Raji (cell line): Measurements from ENCODE around the gene TENM3.

Experiments used
- POLR2A ChIP-seq: IDR thresholded peaks from 2 replicates; pipeline ENCODE4 v1.6.1; 2011; ENCODE audit warnings: low read depth, low read length, control low read depth; ENCODE audit not compliant: insufficient read depth

The TENM3 gene

GRCh38 chr4:182699201-182699600, 456.0 kb downstream of the TENM3 start:
- TF ChIP-seq POLR2A = no peak

GRCh38 chr4:182699795-182700194, 456.6 kb downstream of the TENM3 start:
- no peak for TF ChIP-seq POLR2A

DNA sequence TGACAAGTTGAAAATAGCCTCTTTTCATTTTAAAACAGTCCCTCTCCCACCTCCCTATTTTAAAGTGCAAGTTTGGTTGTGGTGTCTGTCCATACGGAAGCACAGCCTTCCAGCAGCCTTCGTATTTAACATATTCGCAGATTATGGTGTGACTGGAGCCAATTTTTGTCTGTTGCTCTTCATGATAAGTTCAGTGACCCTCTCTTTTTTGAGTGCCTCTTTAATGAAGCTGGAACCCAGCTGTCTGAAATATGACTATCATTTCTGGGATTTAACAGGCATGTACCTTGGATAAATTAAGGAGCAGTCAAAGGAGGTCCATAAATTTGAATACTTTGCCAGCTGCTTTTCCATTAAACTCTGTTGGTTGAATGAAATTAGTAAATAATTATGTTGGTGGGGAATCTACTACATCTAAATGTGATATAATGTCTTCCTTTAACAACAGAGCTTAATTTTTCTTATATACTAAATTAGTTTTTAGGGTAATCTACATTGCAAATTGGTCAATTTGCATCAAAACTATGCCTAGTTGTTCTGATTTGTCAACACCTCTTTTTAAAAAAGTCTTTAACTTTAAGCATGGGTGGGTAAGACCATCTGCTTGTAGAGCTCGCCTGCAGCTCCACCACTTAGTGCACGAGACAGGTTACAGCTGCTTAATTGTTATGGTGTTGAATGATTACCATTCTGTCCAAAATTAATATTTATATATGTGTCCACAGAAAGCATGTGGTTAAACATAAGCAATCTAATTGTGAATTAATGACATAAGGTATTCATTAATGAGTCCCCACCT, 457.4 kb downstream of the TENM3 start:
- no peak for TF ChIP-seq POLR2A

DNA sequence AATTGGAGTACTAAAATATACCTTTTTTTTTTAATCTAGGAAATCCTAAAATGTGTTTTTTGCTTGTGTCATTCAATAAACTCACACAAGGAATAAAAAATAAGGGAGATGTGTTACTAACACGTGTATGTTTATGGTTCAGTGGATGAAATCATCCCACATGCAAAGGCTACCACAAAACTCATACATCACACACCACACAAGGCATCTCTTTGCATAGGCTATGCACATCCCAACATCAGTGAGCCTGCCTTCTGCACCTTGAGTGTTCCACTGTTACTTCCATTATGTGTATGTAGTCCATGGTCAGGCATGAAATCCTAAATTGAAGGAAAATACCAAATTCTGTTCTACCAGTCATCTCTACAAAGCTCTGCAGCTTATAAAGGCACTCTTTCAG, 460.9 kb downstream of the TENM3 start:
- TF ChIP-seq POLR2A = no peak

GRCh38 chr4:182704948-182705347, 461.7 kb downstream of the TENM3 start:
- TF ChIP-seq POLR2A = no peak

GRCh38 chr4:182705389-182705788, 462.2 kb downstream of the TENM3 start:
- no peak for TF ChIP-seq POLR2A

GRCh38 chr4:182711211-182711610, 468.0 kb downstream of the TENM3 start:
- TF ChIP-seq POLR2A = no peak

DNA sequence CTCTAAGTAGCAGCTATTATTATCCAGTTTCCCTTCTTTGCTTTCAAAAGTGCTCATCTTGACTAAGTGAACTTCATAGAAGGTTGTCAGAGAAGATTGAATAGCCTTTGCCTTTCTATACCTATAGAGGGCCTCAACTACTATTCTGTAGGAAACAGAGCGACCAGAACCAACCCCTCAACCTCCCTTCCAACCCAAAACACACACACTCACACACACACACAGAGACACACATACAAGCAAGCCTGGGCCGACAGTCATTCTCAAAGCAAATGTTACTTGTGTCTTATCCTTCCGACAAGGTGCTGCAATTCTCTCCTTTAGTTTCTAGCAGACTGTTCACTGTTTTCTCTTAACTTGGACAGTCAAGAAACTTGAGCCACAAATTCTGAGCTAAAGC, 472.3 kb downstream of the TENM3 start:
- no peak for TF ChIP-seq POLR2A

DNA sequence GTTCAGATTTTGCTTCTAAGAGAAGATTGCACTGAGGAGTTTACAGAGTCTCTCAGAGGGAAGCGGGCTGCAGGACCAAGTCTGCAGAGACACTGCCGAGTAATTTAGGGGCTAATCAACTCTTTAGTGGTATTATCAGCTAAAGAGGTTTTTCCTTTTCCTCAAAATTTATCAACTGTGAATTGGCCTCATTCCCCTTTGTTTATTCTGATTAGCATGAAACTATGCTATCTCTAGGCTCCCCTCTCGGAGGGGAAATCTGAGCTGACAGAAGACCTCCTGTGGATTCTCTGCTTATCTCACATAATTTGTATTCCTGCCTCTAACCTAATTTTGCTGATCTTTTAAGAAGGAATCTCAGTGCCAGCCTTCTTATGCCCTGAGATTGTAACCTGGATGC, 473.0 kb downstream of the TENM3 start:
- TF ChIP-seq POLR2A = no peak

- TF ChIP-seq POLR2A = no peak
Measured at GRCh38 chr4:182717788-182718583, 474.8 kb downstream of the TENM3 start.

GRCh38 chr4:182724414-182724813, 481.2 kb downstream of the TENM3 start:
- no peak for TF ChIP-seq POLR2A

DNA sequence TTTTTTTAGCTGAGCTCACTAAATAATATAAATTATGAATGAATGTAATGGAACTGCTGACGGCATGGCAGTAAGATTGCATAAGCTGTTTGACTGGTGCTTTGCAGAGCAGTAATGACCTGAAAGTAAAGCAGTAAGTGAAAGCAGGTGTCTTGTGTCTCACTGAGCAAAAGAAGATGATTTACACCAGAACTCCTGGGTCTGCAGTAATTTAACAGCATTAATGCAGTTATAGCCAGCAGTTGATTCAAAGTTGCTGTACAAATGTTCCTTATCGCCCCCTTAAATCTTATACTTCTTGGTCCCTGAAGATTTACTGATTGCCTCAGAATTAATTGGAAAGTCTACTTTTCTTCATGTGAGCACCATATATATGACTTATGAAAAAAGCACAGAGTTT, 486.3 kb downstream of the TENM3 start:
- no peak for TF ChIP-seq POLR2A

- no peak for TF ChIP-seq POLR2A
Measured at GRCh38 chr4:182730791-182731190, 487.6 kb downstream of the TENM3 start.

GRCh38 chr4:182736207-182736606, 493.0 kb downstream of the TENM3 start:
- no peak for TF ChIP-seq POLR2A

GRCh38 chr4:182738283-182739047, 495.3 kb downstream of the TENM3 start:
- no peak for TF ChIP-seq POLR2A
